ENCODE measurements around the gene RHOV.

GRCh38 chr15:40918799-40919392, 44.9 kb upstream of the RHOV start:
- TF ChIP-seq, protein P1, sequence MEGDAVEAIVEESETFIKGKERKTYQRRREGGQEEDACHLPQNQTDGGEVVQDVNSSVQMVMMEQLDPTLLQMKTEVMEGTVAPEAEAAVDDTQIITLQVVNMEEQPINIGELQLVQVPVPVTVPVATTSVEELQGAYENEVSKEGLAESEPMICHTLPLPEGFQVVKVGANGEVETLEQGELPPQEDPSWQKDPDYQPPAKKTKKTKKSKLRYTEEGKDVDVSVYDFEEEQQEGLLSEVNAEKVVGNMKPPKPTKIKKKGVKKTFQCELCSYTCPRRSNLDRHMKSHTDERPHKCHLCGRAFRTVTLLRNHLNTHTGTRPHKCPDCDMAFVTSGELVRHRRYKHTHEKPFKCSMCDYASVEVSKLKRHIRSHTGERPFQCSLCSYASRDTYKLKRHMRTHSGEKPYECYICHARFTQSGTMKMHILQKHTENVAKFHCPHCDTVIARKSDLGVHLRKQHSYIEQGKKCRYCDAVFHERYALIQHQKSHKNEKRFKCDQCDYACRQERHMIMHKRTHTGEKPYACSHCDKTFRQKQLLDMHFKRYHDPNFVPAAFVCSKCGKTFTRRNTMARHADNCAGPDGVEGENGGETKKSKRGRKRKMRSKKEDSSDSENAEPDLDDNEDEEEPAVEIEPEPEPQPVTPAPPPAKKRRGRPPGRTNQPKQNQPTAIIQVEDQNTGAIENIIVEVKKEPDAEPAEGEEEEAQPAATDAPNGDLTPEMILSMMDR (conservative IDR thresholded peaks at IDR 0.05) = no peak
- TF ChIP-seq EZH2 (IDR thresholded peaks at IDR 0.05; ENCODE audit: low read depth) = no peak

Measured in PC-9 (cell line).